M059J (cell line): ENCODE data around the gene BCCIP. TPM values are rescaled to one million over a fixed set of nuclear protein-coding genes. Genes with fewer than 3 reads are reported as not detected.

Experiments
- DNase-seq: peaks from one replicate; pipeline ENCODE4 v3.0.0-alpha.2; 2012; ENCODE audit warnings: low read depth
- total RNA-seq: library from RNA; depleted of rRNA; stranded (reverse); fragments of >200 nt; shearing (Covaris generic); gene quantifications from 2 replicates; pipeline ENCODE4 v1.2.3, GENCODE V29; 2014

Gene BCCIP
- total RNA-seq, 1 experiment from 2014 or later, result 103 TPM

- no peak for DNase-seq
These were observed 21.4 kb downstream of the BCCIP start for GRCh38 chr10:125844751-125845221.

GRCh38 chr10:125845617-125846016 lies 22.3 kb downstream of the BCCIP start:
- no peak for DNase-seq

- DNase-seq, result no peak
These were observed 23.5 kb downstream of the BCCIP start for GRCh38 chr10:125846894-125847293.

GRCh38 chr10:125848371-125848770 lies 25.0 kb downstream of the BCCIP start:
- no peak for DNase-seq

- DNase-seq, result no peak
These were observed 25.5 kb downstream of the BCCIP start for GRCh38 chr10:125848857-125849256.

- no peak for DNase-seq
These were observed 26.1 kb downstream of the BCCIP start for GRCh38 chr10:125849448-125849847.

- no peak for DNase-seq
These were observed 27.7 kb downstream of the BCCIP start for GRCh38 chr10:125850766-125851731.

GRCh38 chr10:125852487-125852886 lies 29.1 kb downstream of the BCCIP start:
- DNase-seq, result no peak

GRCh38 chr10:125857185-125857760 lies 33.9 kb downstream of the BCCIP start:
- DNase-seq, result peak; percentile 17

GRCh38 chr10:125859128-125859817 lies 35.9 kb downstream of the BCCIP start:
- DNase-seq, result no peak

GRCh38 chr10:125865120-125865519 lies 41.8 kb downstream of the BCCIP start:
- no peak for DNase-seq

- no peak for DNase-seq
These were observed 43.2 kb downstream of the BCCIP start for GRCh38 chr10:125866421-125867029.

GRCh38 chr10:125868372-125868975 lies 45.1 kb downstream of the BCCIP start:
- peak; percentile 50 for DNase-seq

GRCh38 chr10:125871338-125871737 lies 48.0 kb downstream of the BCCIP start:
- peak; percentile 12 for DNase-seq

- peak; percentile 95 for DNase-seq
These were observed 55.9 kb downstream of the BCCIP start for GRCh38 chr10:125878957-125879835.

GRCh38 chr10:125880719-125881118 lies 57.4 kb downstream of the BCCIP start:
- DNase-seq, result no peak

- DNase-seq, result no peak
These were observed 57.8 kb downstream of the BCCIP start, which contains the start of gene DHX32 for GRCh38 chr10:125881192-125881591. Gene DHX32, minus strand, starts transcription at chr10:125881292. Its CDS starts 468 bp downstream, at chr10:125880824.

- DNase-seq, result no peak
These were observed 59.2 kb downstream of the BCCIP start for GRCh38 chr10:125882596-125882995.

- DNase-seq, result peak; percentile 15
These were observed 59.9 kb downstream of the BCCIP start for GRCh38 chr10:125883211-125883610.
